HG03196 (cell line): Measurements from ENCODE around the gene AADACL3.
"Not testable (repeated sequence)": the region's sequence is repeated elsewhere in the genome, so short reads cannot be mapped to it uniquely, and the experiment has no call there.

ENCODE experiments used
- ATAC-seq: cut with Tn5 transposase; IDR thresholded peaks from one replicate; pipeline ENCODE4 v1.9.1; 2021; ENCODE audit not compliant: unreplicated experiment

AADACL3 gene, protein sequence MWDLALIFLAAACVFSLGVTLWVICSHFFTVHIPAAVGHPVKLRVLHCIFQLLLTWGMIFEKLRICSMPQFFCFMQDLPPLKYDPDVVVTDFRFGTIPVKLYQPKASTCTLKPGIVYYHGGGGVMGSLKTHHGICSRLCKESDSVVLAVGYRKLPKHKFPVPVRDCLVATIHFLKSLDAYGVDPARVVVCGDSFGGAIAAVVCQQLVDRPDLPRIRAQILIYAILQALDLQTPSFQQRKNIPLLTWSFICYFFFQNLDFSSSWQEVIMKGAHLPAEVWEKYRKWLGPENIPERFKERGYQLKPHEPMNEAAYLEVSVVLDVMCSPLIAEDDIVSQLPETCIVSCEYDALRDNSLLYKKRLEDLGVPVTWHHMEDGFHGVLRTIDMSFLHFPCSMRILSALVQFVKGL

DNA sequence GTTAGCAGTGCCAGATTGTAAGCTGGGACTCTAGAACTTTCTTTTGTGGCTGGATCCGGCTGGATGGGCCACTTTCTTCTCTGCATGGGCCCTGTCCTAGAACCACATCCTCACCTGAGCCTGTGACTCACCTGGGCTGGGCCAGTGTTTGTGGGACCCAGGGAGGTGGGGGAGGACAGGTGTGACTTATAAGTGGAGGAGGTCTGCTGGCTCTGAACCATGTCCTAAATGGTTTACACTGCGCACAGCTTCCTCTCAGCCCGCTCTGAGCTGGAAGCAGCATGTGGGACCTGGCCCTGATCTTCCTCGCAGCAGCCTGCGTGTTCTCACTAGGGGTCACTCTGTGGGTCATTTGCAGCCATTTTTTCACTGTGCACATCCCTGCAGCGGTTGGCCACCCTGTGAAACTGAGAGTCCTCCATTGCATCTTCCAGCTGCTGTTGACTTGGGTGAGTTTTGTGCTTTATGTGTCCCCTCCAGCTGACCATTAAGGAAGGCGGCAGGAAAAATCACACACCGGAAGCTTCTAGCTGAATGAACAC, at the start of gene AADACL3:
AADACL3 (plus strand) TSS at position 215 of the 542 bp plus-strand sequence; CDS start at position 282, 67 bp downstream.
- ATAC-seq = no peak

DNA sequence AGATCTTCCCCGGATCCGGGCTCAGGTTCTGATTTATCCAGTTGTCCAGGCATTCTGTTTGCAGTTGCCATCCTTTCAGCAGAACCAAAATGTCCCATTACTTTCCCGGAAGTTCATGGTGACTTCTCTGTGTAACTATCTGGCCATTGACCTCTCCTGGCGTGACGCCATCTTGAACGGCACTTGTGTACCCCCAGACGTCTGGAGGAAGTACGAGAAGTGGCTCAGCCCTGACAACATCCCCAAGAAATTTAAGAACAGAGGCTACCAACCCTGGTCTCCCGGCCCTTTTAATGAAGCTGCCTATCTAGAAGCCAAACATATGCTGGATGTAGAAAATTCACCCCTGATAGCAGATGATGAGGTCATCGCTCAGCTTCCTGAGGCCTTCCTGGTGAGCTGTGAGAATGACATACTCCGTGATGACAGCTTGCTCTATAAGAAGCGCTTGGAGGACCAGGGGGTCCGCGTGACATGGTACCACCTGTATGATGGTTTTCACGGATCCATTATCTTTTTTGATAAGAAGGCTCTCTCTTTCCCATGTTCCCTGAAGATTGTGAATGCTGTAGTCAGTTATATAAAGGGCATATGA, 49.7 kb upstream of the AADACL3 start:
- no peak for ATAC-seq

DNA sequence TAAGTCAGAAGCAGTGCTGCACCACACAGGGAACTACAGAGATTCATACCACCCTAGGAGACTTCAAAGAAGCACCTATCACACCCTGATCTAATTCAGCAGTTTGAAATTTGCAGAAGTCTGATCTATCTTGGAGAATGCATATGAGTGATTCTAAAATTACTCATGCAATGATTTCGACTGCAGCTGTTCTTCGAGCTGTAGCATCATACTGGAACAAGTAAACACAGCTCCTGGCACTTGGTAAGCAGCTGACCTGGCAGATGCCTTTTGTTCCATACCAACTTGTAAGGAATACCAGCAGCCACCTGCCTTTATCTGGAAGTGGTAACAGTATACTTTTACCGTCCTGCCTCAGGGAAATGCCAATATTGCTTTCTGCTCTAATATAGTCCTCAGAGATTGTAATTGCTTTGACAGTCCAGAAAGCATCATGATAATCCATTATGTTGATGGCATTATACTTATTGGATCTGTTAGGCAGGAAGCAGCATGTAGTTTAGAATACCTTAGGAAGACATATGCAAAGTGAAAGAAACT, 46.3 kb upstream of the AADACL3 start:
- ATAC-seq = no peak

DNA sequence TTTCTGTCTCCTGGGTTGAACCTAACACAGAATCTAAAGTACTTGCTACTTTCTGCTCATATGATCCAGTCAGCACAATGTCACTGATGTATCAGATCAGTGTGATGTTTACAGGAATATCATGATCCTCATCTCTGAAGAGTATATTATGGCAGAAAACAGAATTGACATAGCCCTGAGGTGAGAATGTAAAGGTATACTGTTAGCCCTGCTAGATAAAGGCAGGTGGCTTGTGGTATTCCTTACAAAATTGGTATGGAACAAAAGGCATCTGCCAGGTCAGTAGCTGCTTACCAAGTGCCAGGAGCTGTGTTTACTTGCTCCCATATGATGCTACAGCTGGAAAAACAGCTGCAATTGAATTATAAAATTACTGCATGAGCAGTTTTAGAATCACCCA, 41.6 kb upstream of the AADACL3 start:
- ATAC-seq = no peak

DNA sequence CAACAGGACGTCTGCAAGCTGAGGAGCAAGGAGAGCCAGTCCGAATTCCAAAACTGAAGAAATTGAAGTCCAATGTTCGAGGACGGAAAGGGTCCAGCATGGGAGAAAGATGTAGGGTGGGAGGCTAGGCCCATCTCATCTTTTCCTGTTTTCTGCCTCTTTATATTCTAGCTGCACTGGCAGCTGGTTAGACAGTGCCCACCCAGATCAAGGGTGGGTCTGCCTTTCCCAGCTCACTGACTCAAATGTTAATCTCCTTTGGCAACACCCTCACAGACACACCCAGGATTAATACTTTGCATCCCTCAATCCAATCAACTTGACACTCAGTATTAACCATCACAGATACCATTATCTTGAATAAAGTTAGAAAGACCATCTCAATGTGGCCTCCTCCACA, 39.8 kb upstream of the AADACL3 start:
- not testable (repeated sequence) for ATAC-seq

DNA sequence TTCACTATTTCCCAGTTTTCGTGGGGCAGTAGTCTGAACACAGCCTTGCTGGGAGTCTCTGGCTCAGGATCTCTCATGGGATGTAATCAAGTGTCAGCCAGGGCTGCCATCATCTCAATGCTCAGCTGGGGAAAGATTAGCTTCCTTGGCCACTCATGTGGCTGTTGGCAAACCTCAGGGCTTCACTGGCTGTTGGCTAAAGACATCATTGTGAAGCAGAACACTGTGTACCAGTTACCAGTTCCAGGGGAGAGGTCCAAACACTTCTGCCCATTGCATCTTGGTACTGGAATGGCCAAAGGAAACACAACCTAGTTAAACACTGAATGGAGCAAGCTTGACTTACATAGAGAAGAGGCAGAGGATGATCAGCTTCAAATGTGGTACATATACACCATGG, 38.3 kb upstream of the AADACL3 start:
- no peak for ATAC-seq

DNA sequence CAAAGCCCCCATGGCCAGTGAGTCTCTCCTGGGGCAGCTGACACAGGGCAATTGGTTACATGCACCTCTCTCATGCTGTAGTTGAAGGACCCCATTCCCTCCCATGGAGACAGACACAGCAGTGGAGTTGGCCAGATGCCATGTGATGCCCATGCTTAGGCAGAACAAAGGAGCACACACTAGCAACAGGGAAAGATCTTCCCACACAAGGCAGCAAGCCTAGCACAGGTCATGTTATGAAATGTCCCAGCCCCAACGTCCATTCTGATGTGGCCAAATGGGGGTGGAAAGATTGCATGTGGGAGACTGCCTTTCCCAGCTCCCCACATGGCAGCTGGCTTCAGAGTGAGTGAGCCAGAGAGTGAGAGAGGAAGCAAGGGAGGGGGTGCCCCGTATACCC, 37.6 kb upstream of the AADACL3 start:
- no peak for ATAC-seq

DNA sequence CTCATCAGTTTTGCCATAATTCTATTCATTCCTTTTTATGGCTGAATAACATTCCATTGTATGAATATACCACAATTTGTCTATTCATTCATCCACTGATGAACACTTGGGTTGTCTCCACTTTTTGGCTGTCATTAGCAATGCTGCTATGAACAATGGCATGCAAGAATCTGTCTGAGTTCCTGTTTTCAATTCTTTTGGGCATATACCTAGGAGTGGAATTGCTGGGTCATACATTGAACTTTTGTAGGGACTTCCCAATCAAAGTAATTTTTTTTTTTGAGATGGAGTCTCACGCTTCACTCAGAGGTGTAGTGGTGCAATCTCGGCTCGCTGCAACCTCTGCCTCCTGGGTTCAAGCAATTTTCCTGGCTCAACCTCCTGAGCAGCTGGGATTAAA, 37.1 kb upstream of the AADACL3 start:
- ATAC-seq = no peak

DNA sequence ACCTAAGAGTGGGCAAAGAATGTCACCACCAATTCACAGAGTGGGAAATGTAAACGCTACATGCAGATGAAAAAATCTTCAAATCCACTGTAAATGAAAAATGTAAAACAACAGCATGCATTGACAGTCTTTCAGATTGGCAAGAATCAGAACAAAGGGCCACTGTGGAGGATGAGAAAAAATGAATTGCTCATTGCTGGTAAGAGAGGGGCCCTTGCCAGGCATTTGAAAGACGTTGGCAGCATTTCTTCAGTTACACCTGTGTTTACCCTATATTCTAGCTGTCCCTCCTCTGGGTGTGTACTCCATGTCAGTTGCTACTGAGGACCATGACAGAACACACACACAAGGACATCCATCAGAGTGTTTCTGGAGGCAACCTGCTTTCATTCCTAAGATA, 25.8 kb upstream of the AADACL3 start:
- ATAC-seq = no peak

DNA sequence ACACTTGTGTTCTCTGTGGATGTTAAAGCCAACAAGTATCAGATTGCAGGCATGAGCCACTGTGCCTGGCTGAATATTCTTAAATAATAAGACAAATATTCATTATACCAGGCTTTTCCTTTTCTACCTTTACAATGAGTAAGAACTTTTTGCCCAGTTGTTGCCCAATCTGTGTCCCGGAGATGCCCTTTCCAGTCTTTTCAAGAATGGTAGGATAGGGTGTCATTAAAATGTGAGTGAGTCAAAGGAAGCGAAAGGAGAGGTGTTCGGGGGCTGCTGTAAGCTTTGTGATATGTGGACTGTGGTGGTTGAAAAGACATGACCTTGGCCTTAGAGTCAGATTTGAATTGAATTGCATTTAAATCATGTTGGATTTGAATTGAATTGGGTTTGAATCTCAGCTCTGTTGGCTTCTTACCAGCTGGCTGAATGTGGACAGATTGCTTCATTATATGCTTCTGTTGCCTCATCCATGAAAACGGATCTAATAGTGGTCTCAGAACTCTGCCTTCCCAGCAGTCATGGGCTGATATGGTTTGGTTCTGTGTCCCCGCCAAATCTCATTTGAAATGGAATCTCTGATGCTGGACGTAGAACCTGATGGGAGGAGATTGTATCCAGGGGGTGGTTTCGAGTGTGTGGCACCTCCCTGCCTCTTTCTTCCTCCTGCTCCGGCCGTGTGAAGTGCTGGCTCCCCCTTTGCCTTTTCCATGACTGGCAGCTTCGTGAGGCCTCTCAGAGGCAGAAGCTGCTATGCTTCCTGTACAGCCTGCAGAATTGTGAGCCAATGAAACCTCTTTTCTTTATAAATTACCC, 22.7 kb upstream of the AADACL3 start:
- no peak for ATAC-seq

DNA sequence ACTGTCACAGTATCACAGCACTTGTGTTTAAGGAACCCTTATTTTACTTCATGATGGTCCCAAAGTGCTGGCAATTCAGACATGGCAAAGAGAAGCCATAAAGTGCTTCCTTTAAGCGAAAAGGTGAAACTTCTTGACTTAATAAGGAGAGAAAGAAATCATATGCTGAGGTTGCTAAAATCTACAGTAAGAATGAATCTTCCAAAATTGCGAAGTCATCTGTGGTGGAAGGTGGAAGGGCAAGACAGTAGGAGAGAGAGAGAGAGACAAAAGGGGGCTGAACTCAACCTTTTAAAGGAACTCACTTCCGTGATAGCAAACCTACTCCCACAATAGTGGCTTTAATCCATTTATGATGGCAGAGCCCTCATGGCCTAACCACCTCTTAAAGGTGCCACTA, 19.3 kb upstream of the AADACL3 start:
- ATAC-seq = no peak

DNA sequence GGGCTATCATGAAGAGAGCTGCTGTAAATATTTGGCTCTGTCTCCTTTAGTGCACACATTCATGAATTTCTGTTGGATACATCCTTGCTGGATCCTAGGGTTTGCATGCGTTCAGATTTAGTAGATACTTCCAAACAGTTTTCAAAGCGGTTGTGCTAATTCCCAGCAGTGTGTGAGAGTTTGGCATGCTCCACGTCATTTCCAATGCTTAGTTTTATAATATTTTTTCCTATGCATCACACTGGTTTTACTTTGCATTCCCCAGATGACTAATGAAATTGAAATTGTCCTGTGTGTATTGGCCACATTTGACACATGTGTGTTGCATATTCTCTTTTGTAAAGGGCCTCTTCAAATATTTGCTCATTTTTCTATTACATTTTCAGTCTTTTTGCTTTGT, 18.5 kb upstream of the AADACL3 start:
- no peak for ATAC-seq

DNA sequence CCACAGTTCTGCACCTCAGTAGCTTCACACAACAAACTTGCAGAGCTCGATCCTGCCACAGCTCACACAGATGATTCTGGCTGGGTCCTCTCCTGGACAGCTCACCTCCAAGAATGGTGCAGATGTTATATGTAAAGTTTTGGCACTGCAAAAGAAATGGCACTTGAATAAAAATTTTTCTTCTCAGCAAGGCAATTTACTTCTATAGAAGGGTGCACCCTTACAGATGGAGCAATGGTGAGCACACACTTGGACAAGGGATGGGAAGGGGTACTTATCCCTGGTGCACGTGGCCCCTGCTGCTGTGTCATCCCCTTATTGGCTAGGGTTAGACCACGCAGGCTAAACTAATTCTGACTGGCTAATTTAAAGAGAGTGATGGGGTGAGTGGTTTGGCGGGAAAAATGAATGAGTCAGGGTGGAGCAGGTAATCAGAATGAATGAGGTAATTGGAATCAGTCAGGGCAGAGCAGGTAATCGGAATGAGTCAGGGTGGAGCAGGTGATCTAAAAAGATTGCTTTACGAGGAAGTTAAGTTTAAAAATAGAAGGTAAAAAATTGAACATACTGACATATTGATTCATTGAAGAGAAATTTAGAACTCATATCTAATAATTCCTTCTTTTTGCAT, 12.0 kb upstream of the AADACL3 start:
- no peak for ATAC-seq

DNA sequence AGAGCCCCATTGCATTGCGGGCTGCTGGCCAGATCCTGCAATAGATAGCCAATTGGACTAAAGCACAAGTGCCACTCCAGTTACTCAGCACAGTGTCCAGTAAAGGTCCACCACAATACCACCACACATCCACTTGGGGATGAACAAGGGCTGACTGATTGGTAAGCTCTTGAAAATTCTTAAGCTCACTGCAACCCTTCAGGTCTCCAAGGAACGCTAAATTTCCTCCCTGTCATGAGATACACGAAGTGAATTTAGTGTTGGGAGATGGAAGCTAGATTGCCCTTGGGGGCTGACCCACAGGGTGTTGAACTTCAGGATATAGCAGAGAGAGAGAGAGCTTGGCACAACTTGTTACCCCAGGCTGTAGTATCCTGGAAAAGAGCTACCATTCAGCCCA, 9.8 kb upstream of the AADACL3 start:
- ATAC-seq = no peak

DNA sequence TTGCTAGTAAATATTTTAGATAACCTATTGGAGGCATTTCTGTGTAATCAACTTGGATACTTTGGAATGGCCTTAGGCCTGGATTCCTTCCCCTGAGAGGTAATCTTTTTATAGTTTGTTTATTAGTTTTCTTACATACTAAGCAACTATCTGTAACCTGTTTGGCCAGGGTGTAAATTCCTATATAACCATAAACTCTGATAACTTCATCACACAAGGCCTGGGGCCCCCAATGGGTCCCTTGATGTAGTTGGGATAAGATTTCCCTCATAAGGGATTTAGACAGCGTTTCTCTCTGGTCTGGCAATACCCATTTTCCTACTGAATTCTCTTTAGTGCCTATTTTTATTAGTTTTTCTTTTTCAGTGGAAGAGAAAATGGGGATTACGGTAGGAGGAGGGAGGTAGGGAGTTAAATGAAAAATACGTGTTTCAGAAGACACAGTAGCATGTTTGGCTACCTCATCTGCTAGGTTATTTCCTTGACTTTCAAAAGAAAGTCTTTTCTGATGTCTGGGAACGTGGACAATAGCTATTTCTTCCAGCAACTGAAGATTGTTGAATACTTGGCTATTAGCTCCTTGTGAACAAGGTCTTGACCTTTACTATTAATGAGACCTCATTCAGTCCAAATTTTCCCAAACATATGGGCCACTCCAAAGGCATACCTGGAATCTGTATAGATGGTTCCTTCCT, 7.4 kb upstream of the AADACL3 start:
- ATAC-seq = no peak

DNA sequence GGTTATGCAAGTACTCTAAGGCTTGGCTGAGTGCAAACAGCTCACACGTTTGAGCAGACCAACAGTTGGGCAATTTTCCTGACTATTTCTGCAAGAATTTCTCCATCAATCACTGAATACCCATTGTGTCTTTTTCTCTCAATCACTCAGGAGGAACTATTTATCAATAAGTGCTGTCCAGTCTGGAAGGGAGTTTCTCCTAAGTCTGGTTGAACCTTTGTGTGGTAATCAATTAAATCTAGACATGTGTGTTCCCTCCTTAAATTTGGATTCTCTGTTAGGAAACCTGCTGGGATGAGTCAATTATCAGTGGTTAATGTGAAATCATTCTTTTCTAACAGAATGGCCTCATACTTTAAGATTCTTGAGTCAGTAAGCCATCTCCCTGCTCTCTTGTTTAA, 6.8 kb upstream of the AADACL3 start:
- no peak for ATAC-seq

DNA sequence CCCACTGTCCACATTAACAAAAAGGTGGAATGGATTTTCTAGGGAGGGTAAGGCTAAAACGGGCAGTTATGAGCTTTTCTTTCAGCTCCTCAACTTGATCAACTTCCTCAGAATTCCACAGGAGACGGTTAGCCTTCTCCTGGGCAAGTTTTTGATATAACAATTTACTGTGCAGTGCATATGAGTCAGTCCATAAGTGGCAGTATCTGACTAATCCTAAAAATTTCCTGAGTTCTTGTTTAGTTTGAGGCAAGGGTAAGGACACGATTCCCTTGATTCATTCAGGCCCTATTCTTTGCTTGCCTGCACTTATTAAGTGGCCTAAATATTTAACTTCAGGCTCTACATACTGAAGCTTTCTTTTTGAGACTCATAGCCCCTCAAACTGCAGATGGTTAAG, 6.2 kb upstream of the AADACL3 start:
- ATAC-seq = no peak

DNA sequence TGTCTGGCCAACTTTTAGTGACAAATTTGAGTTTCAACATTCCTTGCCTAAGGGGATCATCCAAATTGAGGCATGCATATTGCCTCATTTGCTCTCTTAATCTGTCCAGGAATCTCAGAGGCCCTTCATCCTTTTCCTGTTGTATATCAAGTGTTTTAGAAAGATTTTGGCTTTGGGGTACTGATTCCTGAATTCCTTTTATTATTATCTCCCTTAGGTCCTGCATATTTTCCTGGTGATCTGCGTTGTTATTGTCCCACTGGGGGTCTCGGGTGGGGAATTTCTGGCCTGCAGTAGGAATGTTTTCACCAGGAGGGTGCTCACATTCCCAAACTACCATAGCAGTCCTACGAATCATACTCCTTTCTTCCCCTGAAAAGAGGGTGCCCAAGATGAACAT, 4.4 kb upstream of the AADACL3 start:
- ATAC-seq = no peak

DNA sequence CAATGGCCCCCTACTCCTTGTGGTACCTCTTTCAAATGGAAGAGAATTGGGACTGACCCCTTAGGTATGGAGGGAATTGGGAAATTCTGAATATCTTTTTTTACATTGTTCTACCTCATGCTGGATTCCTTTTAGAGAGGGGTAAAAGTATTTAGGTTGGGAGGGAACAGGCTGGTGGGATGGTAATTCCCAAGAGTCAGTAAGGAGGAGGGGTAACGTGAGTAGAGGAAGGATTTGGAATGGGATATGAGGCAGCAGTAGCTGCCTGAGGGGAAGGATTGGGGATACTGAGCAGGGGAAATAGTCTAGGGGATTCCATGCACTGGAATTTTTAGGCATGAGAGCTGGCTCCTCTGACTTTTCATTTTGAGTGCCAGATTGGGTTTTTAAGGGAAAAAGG, 3.8 kb upstream of the AADACL3 start:
- ATAC-seq = no peak

DNA sequence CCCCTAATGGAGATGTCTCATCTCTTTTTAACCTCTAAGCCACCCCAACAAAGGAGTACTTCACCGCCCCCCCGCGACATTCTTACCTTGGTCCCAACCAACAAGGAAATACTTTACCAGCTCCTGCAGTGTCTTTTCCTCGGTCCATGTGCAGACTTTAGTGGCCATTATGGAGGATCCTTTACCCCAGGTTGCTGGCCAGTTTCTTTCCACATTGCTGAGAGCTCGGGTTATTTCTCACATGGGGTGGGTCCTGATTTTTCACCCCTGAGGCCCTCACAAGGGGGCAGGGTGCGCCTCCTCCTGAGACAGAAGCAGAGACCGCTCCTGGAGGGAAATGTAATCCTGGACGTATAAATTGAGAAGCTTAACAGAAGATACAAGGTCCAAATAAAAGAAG, 3.0 kb upstream of the AADACL3 start:
- no peak for ATAC-seq
